ENCODE results near the gene DOK4.

DNA sequence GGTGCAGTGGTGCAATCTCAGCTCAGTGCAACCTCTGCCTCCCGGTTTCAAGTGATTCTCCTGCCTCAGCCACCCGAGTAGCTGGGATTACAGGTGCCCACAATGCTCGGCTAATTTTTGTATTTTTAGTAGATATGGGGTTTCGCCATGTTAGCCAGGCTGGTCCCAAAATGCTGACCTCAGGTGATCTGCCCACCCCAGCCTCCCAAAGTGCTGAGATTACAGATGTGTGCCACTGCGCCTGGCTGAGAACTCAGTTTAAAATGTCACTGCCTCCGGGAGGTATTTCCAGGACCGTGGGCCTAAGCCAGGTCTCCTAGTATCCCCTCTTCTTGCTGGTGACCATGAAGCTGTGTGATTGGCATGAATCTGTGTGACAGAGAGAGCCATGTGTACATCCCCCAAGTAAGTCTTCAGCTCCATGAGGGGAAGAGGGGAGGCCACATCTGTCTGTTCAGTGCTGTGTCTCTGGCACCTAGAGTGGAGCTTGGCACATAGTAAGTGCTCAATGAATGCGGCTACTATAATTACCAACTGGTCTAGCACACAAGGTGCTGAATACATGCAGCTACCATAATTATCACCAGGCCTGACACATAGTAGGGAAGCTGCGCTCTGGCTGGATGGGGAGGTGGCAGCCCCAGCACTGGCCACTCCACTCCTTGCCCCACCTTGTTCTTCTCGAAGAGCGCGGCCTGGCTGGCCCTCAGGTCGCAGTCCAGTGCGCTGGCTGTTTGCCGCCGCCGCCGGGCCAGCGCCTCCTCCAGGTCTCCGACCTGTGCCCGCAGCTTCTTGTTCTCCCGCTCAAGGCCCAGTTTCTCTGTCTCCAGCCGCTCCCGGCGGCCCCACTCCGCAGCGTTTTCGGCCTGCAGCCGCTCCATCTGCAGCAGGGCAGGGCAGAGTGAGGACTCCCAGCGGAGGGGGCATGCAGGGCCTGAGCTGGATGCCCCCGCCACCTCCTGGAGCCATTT lies 31.4 kb upstream of the DOK4 start:
- TF ChIP-seq, protein P1, sequence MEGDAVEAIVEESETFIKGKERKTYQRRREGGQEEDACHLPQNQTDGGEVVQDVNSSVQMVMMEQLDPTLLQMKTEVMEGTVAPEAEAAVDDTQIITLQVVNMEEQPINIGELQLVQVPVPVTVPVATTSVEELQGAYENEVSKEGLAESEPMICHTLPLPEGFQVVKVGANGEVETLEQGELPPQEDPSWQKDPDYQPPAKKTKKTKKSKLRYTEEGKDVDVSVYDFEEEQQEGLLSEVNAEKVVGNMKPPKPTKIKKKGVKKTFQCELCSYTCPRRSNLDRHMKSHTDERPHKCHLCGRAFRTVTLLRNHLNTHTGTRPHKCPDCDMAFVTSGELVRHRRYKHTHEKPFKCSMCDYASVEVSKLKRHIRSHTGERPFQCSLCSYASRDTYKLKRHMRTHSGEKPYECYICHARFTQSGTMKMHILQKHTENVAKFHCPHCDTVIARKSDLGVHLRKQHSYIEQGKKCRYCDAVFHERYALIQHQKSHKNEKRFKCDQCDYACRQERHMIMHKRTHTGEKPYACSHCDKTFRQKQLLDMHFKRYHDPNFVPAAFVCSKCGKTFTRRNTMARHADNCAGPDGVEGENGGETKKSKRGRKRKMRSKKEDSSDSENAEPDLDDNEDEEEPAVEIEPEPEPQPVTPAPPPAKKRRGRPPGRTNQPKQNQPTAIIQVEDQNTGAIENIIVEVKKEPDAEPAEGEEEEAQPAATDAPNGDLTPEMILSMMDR (conservative IDR thresholded peaks at IDR 0.05; ENCODE audit: low read depth in 2 of 2), result no peak
- TF ChIP-seq CREB1 (CRISPR knock-in tag; IDR thresholded peaks at IDR 0.05; ENCODE audit: low read depth) (no peak), POLR2AphosphoS5 (IDR thresholded peaks at IDR 0.05; ENCODE audit: low read depth) (no peak), EZH2 (IDR thresholded peaks at IDR 0.05; ENCODE audit: low read depth, unreplicated experiment) (no peak), NANOG (IDR thresholded peaks at IDR 0.05; ENCODE audit: borderline replicate concordance) (no peak), EZH2phosphoT487 (IDR thresholded peaks at IDR 0.05; ENCODE audit: unreplicated experiment) (no peak), ZNF331 (CRISPR knock-in tag; IDR thresholded peaks at IDR 0.05; ENCODE audit: low read depth) (no peak)
- TF ChIP-seq, protein P2, sequence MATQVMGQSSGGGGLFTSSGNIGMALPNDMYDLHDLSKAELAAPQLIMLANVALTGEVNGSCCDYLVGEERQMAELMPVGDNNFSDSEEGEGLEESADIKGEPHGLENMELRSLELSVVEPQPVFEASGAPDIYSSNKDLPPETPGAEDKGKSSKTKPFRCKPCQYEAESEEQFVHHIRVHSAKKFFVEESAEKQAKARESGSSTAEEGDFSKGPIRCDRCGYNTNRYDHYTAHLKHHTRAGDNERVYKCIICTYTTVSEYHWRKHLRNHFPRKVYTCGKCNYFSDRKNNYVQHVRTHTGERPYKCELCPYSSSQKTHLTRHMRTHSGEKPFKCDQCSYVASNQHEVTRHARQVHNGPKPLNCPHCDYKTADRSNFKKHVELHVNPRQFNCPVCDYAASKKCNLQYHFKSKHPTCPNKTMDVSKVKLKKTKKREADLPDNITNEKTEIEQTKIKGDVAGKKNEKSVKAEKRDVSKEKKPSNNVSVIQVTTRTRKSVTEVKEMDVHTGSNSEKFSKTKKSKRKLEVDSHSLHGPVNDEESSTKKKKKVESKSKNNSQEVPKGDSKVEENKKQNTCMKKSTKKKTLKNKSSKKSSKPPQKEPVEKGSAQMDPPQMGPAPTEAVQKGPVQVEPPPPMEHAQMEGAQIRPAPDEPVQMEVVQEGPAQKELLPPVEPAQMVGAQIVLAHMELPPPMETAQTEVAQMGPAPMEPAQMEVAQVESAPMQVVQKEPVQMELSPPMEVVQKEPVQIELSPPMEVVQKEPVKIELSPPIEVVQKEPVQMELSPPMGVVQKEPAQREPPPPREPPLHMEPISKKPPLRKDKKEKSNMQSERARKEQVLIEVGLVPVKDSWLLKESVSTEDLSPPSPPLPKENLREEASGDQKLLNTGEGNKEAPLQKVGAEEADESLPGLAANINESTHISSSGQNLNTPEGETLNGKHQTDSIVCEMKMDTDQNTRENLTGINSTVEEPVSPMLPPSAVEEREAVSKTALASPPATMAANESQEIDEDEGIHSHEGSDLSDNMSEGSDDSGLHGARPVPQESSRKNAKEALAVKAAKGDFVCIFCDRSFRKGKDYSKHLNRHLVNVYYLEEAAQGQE (IDR thresholded peaks at IDR 0.05; ENCODE audit: unreplicated experiment), result no peak
- TF ChIP-seq, protein P3, sequence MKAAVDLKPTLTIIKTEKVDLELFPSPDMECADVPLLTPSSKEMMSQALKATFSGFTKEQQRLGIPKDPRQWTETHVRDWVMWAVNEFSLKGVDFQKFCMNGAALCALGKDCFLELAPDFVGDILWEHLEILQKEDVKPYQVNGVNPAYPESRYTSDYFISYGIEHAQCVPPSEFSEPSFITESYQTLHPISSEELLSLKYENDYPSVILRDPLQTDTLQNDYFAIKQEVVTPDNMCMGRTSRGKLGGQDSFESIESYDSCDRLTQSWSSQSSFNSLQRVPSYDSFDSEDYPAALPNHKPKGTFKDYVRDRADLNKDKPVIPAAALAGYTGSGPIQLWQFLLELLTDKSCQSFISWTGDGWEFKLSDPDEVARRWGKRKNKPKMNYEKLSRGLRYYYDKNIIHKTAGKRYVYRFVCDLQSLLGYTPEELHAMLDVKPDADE (IDR thresholded peaks at IDR 0.05), result no peak
